H1 (cell line): ENCODE results near the gene SUPT7L. TPM values are rescaled to one million over a fixed set of nuclear protein-coding genes. Genes with fewer than 3 reads are reported as not detected.

Experiments
- CTCF ChIA-PET: fragments of 300-600 bp; sonication (Branson Sonifier 250); formaldehyde crosslinking; loops from one replicate; lab custom pipeline; 2021; ENCODE audit not compliant: partially characterized antibody; lab: Charles Lee
- POLR2A ChIA-PET: fragments of 300-600 bp; sonication (Branson Sonifier 250); formaldehyde crosslinking; loops from one replicate; lab custom pipeline; 2021; ENCODE audit warnings: inconsistent platforms; ENCODE audit not compliant: partially characterized antibody; lab: Charles Lee
- DNase-seq, 2 experiments: peaks; one replicate each; pipeline versions ENCODE4 v3.0.0 to v3.0.0-alpha.2; 2010 to 2022; ENCODE audit warnings: low spot score in 2 of 2, low read depth in 1 of 2, mixed read lengths in 1 of 2
- FAIRE-seq: peaks from 2 replicates; lab custom pipeline; 2011; peaks lifted over from hg19 to GRCh38; lab: Jason Lieb, UNC
- H2AFZ ChIP-seq: 2 replicates; pipeline ENCODE4 v1.8.1; 2012; ENCODE audit warnings: low read length, inconsistent platforms
- H2AK5ac ChIP-seq: 2 replicates; pipeline ENCODE4 v1.6.1; 2013; ENCODE audit warnings: low read depth, low read length
- H2BK120ac ChIP-seq: replicated peaks from 2 replicates; pipeline ENCODE3; 2013; ENCODE audit warnings: low read depth, low read length, inconsistent platforms
- H2BK12ac ChIP-seq: 2 replicates; pipeline ENCODE4 v1.6.1; 2013; ENCODE audit warnings: low read depth, low read length
- H2BK15ac ChIP-seq: 2 replicates; pipeline ENCODE4 v1.6.1; 2013; ENCODE audit warnings: low read length
- H2BK20ac ChIP-seq: 2 replicates; pipeline ENCODE4 v1.6.1; 2013; ENCODE audit warnings: low read length
- H2BK5ac ChIP-seq: 2 replicates; pipeline ENCODE4 v1.6.1; 2013; ENCODE audit warnings: low read depth, low read length
- H3K14ac ChIP-seq: 2 replicates; pipeline ENCODE4 v1.6.1; 2013; ENCODE audit warnings: inconsistent platforms; ENCODE audit not compliant: insufficient read length
- H3K18ac ChIP-seq: 2 replicates; pipeline ENCODE4 v1.6.1; 2013; ENCODE audit warnings: low read length; ENCODE audit errors: extremely low read depth
- H3K23ac ChIP-seq: 2 replicates; pipeline ENCODE4 v1.6.1; 2013; ENCODE audit warnings: inconsistent platforms; ENCODE audit not compliant: insufficient read length
- H3K23me2 ChIP-seq: 2 replicates; pipeline ENCODE4 v1.6.1; 2013; ENCODE audit warnings: low read depth, low read length
- H3K27ac ChIP-seq: 2 replicates; pipeline ENCODE4 v1.6.1; 2011; ENCODE audit warnings: low read depth, low read length, inconsistent platforms
- H3K27me3 ChIP-seq, 4 experiments: replicated peaks in 1 of 4; 1 replicate in 1 of 4; 2 replicates in 3 of 4; pipeline versions ENCODE4 v1.6.1 to v1.8.1; 2011 to 2013; ENCODE audit warnings: low read length in 3 of 4, mild to moderate bottlenecking in 3 of 4, inconsistent platforms in 2 of 4, mixed read lengths in 2 of 4, moderate library complexity in 1 of 4; ENCODE audit not compliant: control insufficient read depth in 3 of 4, insufficient read depth in 3 of 4; ENCODE audit errors: extremely low read depth in 1 of 4
- H3K36me3 ChIP-seq, 4 experiments: 2 replicates each; pipeline versions ENCODE4 v1.6.1 to v1.8.1; 2011 to 2013; ENCODE audit warnings: mild to moderate bottlenecking in 4 of 4, low read length in 3 of 4, moderate library complexity in 2 of 4, control low read depth in 1 of 4, inconsistent platforms in 1 of 4; ENCODE audit not compliant: insufficient read depth in 4 of 4, control insufficient read depth in 2 of 4
- H3K4ac ChIP-seq: replicated peaks from 2 replicates; pipeline ENCODE3; 2013; ENCODE audit warnings: low read length, low read depth, mixed read lengths, inconsistent platforms; ENCODE audit not compliant: insufficient read length
- H3K4me1 ChIP-seq, 4 experiments: replicated peaks in 1 of 4; 1 replicate in 1 of 4; 2 replicates in 3 of 4; pipeline versions ENCODE4 v1.6.1 to v1.8.1; 2011 to 2013; ENCODE audit warnings: low read length in 3 of 4, inconsistent platforms in 2 of 4, mixed read lengths in 1 of 4; ENCODE audit not compliant: insufficient read depth in 4 of 4, control insufficient read depth in 3 of 4
- H3K4me2 ChIP-seq, 2 experiments: 2 replicates each; pipeline versions ENCODE4 v1.6.1 to v1.8.1; 2011 to 2013; ENCODE audit warnings: low read depth in 2 of 2, low read length in 2 of 2, control low read depth in 1 of 2, inconsistent platforms in 1 of 2, mild to moderate bottlenecking in 1 of 2; ENCODE audit not compliant: insufficient read depth in 1 of 2
- H3K4me3 ChIP-seq, 4 experiments: fragments of 200-600, 300-600 bp in 1 of 4; sonication (generic), shearing (Covaris generic), sonication (Bioruptor Twin) in 1 of 4; 2 replicates each; pipeline versions ENCODE4 v1.5.1 to v1.8.1; 2011 to 2016; ENCODE audit warnings: low read length in 4 of 4, low read depth in 3 of 4, control low read depth in 2 of 4, inconsistent platforms in 2 of 4, mild to moderate bottlenecking in 2 of 4, mixed read lengths in 1 of 4, moderate library complexity in 1 of 4; ENCODE audit not compliant: insufficient read depth in 2 of 4; ENCODE audit errors: extremely low read depth in 1 of 4
- H3K56ac ChIP-seq: replicated peaks from 2 replicates; pipeline ENCODE3; 2013; ENCODE audit warnings: low read depth, mild to moderate bottlenecking, mixed read lengths, low read length, inconsistent platforms; ENCODE audit not compliant: insufficient read length
- H3K79me1 ChIP-seq: 2 replicates; pipeline ENCODE4 v1.6.1; 2013; ENCODE audit warnings: low read depth, low read length, control low read depth
- H3K79me2 ChIP-seq, 2 experiments: 2 replicates each; pipeline versions ENCODE4 v1.6.1 to v1.8.1; 2012 to 2013; ENCODE audit warnings: low read length in 2 of 2, mild to moderate bottlenecking in 2 of 2, inconsistent platforms in 1 of 2; ENCODE audit not compliant: insufficient read depth in 2 of 2, control insufficient read depth in 1 of 2
- H3K9ac ChIP-seq, 4 experiments: replicated peaks in 1 of 4; 1 replicate in 1 of 4; 2 replicates in 3 of 4; pipeline versions ENCODE4 v1.6.1 to v1.8.1; 2011 to 2013; ENCODE audit warnings: low read depth in 3 of 4, low read length in 3 of 4, control low read depth in 2 of 4, mild to moderate bottlenecking in 2 of 4, moderate library complexity in 2 of 4, inconsistent platforms in 1 of 4; ENCODE audit errors: extremely low read depth in 1 of 4
- H3K9me3 ChIP-seq, 2 experiments: 2 replicates each; pipeline versions ENCODE4 v1.6.1 to v1.8.1; 2012 to 2013; ENCODE audit warnings: mild to moderate bottlenecking in 2 of 2, moderate library complexity in 2 of 2, control low read depth in 1 of 2, inconsistent platforms in 1 of 2, low read depth in 1 of 2, low read length in 1 of 2, mixed read lengths in 1 of 2; ENCODE audit not compliant: insufficient read depth in 2 of 2
- H4K20me1 ChIP-seq, 2 experiments: replicated peaks in 1 of 2; 2 replicates each; pipeline versions ENCODE3 to v1.8.1; 2011 to 2013; ENCODE audit warnings: inconsistent platforms in 2 of 2, low read length in 2 of 2, mild to moderate bottlenecking in 1 of 2; ENCODE audit not compliant: insufficient read depth in 2 of 2, control insufficient read depth in 1 of 2
- H4K5ac ChIP-seq: 2 replicates; pipeline ENCODE4 v1.6.1; 2013; ENCODE audit warnings: low read length, low read depth, mixed read lengths, inconsistent platforms; ENCODE audit not compliant: insufficient read length
- H4K8ac ChIP-seq: 2 replicates; pipeline ENCODE4 v1.8.0; 2013; ENCODE audit warnings: mild to moderate bottlenecking, moderate library complexity, low read length, inconsistent platforms; ENCODE audit not compliant: insufficient read depth; ENCODE audit errors: extremely low read depth
- H4K91ac ChIP-seq: replicated peaks from 2 replicates; pipeline ENCODE3; 2013; ENCODE audit warnings: low read length, mixed read lengths, inconsistent platforms; ENCODE audit not compliant: insufficient read length
- ASH2L ChIP-seq: fragments of 200-600, 300-600 bp; sonication (generic); IDR thresholded peaks from one replicate; pipeline ENCODE4 v1.7.1; 2017; ENCODE audit warnings: low read length
- ATF2 ChIP-seq: IDR thresholded peaks from 2 replicates; pipeline ENCODE4 v1.6.1; 2012; ENCODE audit warnings: low read length, inconsistent platforms
- ATF3 ChIP-seq: IDR thresholded peaks from 2 replicates; pipeline ENCODE4 v1.6.1; 2011; ENCODE audit warnings: low read depth, mild to moderate bottlenecking, low read length; ENCODE audit not compliant: insufficient read depth
- BCL11A ChIP-seq, 2 experiments: IDR thresholded peaks; one replicate each; pipeline ENCODE4 v1.6.1; 2011; ENCODE audit warnings: low read depth in 2 of 2, low read length in 2 of 2, mild to moderate bottlenecking in 2 of 2
- polyA plus RNA-seq, 7 experiments: library from polyadenylated mRNA; depleted of rRNA in 3 of 7; stranded (reverse) in 5 of 7; unstranded in 2 of 7; fragments of >200 nt in 5 of 7; fragments of 200-250 nt in 2 of 7; gene quantifications; 1 replicate in 5 of 7; 2 replicates in 1 of 7; 4 replicates in 1 of 7; pipeline versions ENCODE4 v1.2.1 to v1.2.3, GENCODE V29; 2011 to 2013; ENCODE audit warnings: missing spikeins in 2 of 7, mixed read lengths in 2 of 7
- total RNA-seq: library from RNA; stranded (reverse); fragmentation: NEBNext Ultra II Directional; extraction: Animal tissue kit (Norgen Biotek cat#: 25700); gene quantifications from 2 replicates; pipeline ENCODE4 v1.2.1, GENCODE V29; 2021

SUPT7L gene
- total and polyA plus RNA-seq, 2 of the 8 experiments (the other 6 are each of a cell fraction or from before 2014, with no cell fraction given), result 22.2 to 26.6 TPM

GRCh38 chr2:27624943-27625342 is 38.5 kb downstream of the SUPT7L start:
- CTCF ChIA-PET, result no interaction called here
- no peak overlapping the region for H3K56ac ChIP-seq
- no peak overlapping the region for H3K14ac ChIP-seq
- H2AK5ac ChIP-seq, result no peak overlapping the region
- POLR2A ChIA-PET, result no interaction called here
- TF ChIP-seq ASH2L (no peak), ATF2 (no peak), BCL11A (IDR thresholded peaks at IDR 0.05; ENCODE audit: low read depth in 2 of 2, low read length in 2 of 2) (no peak), ATF3 (no peak)
- TF ChIP-seq, all 59 proteins: peak for 0
- H3K27me3 ChIP-seq, result no peaks in the 10 kb centered on the region
- H3K23ac ChIP-seq, result no peak overlapping the region
- H4K91ac ChIP-seq, result no peak overlapping the region
- H3K4me2 ChIP-seq, result no peak overlapping the region
- H2BK120ac ChIP-seq, result no peak overlapping the region
- H4K8ac ChIP-seq, result no peak overlapping the region
- H3K9me3 ChIP-seq, result no peaks in the 10 kb centered on the region
- no peak overlapping the region for H3K18ac ChIP-seq
- no peak overlapping the region for H4K5ac ChIP-seq
- H3K79me2 ChIP-seq, result peaks cover 0 to 8% of the 10 kb centered on the region in 2 experiments; a peak in 2 of 4 replicates
- no peaks in the 10 kb centered on the region for H4K20me1 ChIP-seq
- no peak overlapping the region for H3K9ac ChIP-seq
- DNase-seq (no peak), FAIRE-seq (no peak)
- no peaks in the 10 kb centered on the region; the same call in 1 of the 2 replicates for H3K23me2 ChIP-seq
- H2BK12ac ChIP-seq, result no peak overlapping the region
- no peak overlapping the region for H2BK15ac ChIP-seq
- H3K27ac ChIP-seq, result no peak overlapping the region
- H2BK20ac ChIP-seq, result no peak overlapping the region
- no peaks in the 10 kb centered on the region for H3K79me1 ChIP-seq
- H2AFZ ChIP-seq, result no peak overlapping the region
- no peak overlapping the region for H2BK5ac ChIP-seq
- peaks cover 0 to 4% (median 2%) of the 10 kb centered on the region in 4 experiments; a peak in 4 of 7 replicates for H3K4me1 ChIP-seq
- H3K36me3 ChIP-seq, result peaks cover 0 to 30% (median 3%) of the 10 kb centered on the region in 4 experiments; a peak in 3 of 8 replicates
- H3K4me3 ChIP-seq, result no peak overlapping the region
- no peak overlapping the region for H3K4ac ChIP-seq
